ENCODE results near the gene CRYGS.
"Not testable (repeated sequence)": the region's sequence is repeated elsewhere in the genome, so short reads cannot be mapped to it uniquely, and the experiment has no call there.

The CRYGS gene

DNA sequence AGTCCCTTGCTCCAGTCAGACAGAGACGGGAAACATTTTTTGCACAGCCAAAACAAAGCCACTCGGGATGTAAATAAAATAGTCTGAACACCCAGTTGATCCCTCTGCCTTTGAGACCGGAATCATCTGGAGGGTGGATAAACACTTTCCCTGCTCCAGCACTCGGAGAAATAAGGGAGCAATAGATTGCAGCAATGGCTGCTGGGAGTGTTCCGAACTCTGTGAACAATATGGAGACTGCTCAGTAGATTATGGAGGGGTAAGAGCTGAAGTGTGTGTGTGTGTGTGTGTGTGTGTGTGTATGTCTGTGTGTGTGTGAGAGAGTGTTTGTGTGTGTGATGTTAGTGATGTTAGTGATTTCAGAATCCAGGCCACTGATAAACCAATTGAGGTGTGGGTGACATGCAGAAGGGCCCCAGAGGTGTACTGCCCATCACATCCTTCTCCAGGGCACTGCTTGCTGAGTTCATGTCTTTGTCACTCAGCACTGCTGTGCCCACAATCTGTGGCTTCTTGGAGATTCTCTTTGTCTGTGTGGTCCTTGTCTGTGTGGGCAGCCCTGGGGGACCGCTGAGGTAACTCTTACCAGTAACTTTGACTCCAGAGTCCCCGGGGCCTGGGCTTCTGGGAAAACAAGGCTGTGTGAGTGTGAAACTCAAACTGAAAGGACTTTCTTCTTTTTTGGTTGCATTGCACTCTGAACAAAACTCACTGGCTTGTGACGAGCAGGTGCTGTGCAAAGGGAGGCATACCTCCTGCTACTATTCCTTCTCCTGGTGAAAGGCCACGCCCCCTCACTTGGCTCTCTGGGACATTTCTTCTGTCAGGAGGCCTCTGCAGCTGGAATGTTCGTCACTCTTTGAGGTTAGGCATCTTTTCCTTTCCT lies 23.0 kb downstream of the CRYGS start:
- in situ Hi-C loops (cut with MboI; ENCODE audit: low sequenced_read_pairs): no loop called here

DNA sequence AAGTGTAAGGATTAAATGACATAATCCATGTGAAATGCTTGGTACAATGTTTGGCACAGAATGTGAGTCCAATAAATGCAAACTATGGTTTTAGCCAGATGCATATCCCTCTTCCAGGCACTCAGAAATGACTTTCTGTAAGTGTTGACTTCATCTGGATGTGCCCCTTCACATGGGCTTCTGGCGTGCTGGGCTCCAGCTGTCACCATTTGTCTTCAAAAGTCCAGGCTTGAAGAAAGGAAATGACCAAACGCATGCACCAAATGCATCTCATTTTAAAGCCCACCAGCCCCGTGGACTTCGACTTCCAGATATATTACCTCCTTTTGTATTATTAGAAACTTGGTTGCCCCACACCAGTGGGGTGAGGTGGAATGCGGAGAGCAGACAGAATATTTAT lies 23.7 kb downstream of the CRYGS start:
- in situ Hi-C loops (cut with MboI; ENCODE audit: low sequenced_read_pairs): no loop called here

DNA sequence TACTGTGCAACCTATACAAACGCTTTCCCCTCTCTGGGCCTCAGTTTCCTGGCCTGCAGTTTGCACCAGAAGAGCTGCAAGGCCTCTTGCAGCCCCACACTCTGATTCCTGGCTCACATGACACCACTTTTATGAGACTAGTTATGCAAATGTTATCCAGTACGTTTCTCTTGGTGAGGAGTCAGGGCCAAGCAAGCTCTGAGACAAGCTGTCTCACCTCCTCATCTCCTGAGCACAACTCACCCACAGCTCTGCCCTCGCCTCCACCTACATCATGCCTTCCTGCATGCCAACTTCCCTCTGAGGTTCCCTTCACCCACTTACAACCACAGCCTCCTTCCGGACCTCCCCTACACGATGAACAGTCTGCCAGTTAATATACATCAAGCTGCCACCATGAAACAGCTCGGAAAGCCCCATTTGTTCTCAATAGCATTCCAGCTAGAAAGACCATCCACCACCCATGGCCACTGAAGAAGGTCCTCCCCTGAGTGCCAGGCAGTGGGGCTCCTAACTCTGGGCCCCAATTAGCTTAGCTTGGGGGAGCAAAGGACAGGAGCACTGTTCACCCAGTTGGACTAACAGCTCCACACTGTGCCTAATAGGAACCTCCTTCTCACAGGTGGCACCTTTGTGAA lies 25.0 kb downstream of the CRYGS start:
- in situ Hi-C loops (cut with MboI; ENCODE audit: low sequenced_read_pairs): no loop called here

DNA sequence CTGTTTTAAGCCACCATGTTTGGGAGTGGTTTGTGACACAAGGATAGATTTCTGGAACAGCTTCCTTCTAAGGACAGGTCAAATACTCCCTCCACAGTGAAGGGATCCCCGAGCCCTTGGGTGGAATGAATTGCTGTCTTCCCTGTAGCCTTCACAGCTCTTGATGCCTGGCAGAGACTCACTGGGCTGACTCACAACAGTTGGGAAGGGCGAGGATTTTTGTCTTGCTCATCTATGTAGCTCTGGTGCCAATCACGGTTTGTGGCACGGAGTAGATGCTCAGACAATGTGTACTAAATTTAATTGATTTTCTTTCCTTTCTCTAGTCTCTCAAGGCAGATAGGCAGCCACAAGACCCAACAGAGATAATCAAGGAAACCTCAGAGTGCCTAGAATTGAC lies 27.0 kb downstream of the CRYGS start:
- in situ Hi-C loops (cut with MboI; ENCODE audit: low sequenced_read_pairs): no loop called here

DNA sequence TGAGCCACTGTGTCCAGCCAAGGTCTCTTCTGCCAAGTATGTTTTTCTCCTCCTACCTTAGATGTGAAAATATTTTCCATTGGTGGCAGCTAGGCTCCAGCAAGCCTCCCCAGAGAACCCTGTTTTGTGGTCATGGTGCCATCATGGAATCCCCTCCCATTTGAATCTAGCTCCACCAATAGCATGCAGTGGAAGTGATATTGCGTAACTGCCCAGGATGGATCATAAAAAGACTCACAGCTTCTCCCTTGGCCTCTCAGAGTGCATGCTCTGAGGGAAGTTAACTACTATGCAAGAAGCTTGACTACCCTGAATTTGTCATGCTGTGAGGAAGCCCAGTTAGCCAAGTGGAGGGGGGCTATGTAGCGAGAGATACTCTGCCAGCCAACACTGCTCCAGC lies 27.5 kb downstream of the CRYGS start:
- in situ Hi-C loops (cut with MboI; ENCODE audit: low sequenced_read_pairs): no loop called here

DNA sequence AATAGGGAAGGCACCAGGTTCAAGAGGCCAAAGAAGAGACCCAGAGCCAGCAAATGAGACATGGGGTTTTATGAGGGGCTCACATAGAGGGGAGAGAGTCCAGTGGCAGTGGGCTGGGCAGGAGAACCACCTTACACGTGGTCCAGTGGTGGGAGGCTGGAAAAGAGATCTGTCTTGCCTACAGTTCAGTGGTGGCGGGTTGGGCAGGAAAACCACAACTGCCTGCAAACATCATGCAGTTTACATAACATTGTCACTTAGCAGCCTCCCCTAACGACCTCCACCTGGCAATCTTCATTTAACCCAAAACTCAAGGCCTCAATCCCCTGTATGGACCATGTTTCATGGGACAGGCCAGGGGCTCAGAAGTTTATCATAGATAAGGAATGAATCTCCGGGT lies 29.1 kb downstream of the CRYGS start:
- in situ Hi-C loops (cut with MboI; ENCODE audit: low sequenced_read_pairs): no loop called here

DNA sequence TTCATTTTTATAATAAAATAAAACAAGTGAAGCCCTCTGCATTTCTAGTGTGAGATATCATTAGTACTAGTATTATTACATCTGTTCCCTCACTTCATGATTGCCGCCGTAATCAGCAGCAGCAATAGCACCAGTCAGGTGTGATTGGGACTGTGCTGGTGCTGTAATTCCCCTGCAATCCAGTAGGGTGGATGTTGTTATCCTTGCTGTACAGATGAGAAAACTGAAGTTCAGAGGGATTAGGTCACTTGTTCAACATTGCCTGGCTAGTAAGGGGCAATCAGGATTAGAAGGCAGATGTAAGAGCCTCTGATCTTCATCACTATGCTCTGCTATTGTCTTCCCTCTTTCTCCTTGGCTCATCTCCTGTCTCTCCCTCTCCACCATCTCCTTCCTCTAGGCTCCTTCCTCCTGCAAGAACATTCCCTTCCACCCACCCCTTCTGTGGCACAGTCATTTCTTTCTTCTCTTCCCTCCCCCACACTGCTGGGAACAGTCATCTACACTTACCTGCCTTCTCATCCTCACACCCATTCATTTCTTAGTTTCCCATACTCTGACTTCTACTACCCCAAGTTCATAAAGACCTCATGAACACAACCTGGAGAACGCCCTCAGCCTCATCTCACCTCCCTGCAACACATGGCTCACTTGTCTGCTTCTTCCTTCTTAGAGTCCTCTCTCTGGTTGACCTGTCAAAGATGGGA lies 29.7 kb downstream of the CRYGS start:
- in situ Hi-C loops (cut with MboI; ENCODE audit: low sequenced_read_pairs): no loop called here

DNA sequence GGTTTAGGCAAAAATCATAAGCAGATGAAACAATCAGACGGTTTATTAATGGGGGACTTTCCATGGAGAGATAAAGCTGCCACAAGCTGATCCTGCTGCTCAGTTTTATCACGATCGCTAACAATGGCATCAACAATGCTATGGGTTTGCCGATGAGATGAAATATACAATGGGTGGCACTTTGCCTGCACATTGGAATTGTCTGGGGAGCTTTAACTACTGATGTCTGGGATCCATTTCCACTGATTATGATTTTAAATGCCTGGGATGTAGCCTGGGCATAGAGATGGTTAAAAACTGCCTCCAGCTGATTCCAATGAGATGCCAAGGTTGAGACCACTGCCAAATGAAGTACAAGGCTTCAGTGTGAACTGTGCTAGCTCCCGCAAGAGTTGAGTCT lies 30.8 kb downstream of the CRYGS start:
- in situ Hi-C loops (cut with MboI; ENCODE audit: low sequenced_read_pairs): no loop called here

DNA sequence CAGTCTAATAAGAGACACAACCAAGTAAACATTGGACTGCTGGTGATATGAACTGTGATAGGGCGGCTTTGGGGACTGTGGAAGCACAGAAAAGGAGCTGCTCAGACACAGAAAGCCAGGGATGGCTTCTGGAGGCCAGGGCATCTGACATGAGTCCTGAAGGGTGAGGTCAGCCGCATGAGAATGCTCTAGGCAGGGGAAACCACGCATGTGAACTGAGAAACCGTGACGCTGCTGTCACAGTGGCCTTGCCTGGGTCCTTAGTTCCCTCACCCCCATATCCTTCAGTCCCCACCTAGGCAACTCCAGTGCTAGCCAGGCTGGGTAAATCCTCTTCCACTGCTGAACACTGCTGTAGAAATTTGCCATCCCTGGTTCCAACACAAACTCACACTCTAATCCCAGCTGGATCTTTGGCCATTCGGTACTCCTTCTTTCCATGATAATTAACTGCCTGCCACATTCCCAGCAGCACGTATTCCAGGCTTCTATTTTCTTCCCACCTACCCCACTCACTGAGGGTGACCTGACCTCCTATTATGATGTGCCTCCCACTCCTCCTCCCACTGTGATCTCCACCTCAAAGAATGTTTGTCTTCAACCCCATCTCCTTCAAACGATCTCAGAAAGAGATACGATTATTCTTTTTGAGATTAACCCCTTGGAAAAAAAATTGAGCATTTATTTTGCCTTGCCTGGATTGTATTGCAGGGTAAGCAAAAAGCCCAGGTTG lies 31.4 kb downstream of the CRYGS start:
- in situ Hi-C loops (cut with MboI; ENCODE audit: low sequenced_read_pairs): no loop called here

DNA sequence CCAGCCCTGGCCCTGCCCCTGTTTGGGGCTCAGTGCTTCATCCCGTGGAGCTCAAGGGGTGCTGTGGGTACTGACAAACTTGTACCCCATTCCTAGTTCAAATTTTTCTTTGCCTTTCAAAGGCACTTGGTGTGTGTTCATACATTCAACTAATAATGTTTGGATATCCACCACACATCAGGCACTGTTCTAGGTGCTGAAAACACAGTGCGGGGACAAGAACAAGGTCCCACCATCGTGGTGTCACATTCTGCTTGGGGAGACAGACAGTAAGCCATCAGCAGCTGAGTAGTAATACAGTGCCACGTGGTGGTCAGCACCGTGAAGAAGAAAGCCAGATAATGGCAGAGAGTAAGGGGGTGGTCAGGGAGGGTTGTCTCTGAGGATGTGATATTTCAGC lies 32.5 kb downstream of the CRYGS start:
- in situ Hi-C loops (cut with MboI; ENCODE audit: low sequenced_read_pairs): no loop called here

DNA sequence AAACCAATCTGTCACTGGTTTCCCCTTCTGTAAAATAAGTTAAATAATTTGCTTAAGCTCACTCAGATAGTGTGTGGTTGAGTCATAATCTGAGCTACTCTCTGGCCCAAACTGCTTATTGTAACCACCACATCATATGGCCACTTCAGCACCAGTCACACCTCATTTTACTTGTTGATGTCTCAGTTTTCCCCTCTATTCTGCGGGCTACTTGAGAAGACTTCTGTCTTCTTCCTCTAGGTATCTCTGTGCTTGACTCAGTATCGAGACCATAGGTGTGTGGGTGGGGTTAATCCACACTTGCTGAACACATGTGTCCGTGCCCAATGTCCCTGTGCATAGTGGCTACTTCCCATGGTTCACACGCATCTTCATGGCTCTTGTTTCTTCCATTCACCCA lies 32.9 kb downstream of the CRYGS start:
- in situ Hi-C loops (cut with MboI; ENCODE audit: low sequenced_read_pairs): no loop called here

DNA sequence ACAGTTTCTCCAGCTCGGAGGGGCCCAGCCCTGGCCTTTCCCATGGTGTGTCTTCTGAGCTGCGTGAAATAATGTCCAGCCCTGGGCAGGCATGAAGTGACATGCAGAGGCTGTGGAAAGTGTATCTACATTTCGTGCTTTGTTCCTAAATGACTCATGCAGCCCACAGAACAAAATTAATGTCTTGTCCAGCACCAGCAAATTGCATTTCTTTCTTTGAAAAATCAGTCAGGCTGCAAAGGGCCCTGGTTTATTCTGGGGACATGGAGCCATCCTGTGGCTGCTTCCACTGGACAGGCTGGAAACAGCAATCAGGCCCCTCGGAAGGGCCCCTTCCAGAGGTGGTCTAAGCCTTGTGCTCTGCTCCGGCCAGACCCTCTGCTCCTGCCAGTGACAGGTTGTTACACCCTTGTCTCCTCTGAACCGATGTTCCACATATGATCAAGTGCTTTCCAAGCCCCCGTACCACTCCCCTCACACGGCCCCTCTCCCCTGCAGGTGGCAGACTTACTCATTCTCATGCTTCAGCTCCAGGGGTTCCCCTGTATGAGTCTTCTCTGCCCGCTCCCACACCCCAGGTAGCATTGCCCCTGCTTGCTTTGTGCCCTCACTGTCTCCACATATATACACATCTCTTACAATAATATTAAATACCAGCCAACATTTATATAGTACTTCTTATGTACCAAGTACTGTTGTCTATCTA lies 33.7 kb downstream of the CRYGS start:
- in situ Hi-C loops (cut with MboI; ENCODE audit: low sequenced_read_pairs): no loop called here

DNA sequence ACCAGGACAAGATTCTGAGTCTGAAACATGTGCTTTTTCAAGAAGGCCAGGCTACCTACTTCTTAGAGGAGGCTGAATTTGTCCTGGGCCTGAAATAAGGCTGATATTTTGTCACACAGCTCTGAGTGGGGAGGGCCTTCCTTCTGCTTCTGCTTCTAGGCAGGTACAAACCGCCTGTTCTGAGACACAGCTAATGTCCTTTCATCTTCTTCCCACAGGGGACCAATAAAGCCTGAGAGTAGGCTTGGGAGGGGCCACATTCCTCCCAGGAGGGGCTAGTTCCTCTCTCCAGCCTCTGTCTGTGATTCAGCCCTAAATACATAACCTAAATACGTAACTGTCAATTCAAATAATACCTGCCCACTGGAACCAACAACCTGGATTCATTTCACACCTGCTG lies 34.8 kb downstream of the CRYGS start:
- in situ Hi-C loops (cut with MboI; ENCODE audit: low sequenced_read_pairs): no loop called here

DNA sequence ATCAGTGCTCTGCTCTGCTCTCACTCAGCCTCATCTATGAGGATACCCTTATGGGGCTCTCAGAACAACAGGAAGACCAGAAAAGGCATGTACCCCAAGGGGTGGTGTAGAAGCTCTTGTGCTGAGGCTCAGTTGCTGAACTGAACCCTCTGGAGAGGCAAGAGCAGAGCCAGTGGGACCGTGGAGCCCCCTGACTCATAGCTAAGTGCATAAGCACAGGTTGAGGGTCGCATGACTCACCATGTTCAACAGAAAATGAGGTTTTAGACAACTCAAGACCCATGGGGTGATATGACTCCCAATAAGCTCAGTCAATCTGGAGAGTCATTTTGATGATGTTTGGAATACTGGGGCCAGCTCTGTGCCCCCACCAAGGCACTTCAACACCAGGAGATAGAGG lies 37.3 kb downstream of the CRYGS start:
- in situ Hi-C loops (cut with MboI; ENCODE audit: low sequenced_read_pairs): no loop called here

DNA sequence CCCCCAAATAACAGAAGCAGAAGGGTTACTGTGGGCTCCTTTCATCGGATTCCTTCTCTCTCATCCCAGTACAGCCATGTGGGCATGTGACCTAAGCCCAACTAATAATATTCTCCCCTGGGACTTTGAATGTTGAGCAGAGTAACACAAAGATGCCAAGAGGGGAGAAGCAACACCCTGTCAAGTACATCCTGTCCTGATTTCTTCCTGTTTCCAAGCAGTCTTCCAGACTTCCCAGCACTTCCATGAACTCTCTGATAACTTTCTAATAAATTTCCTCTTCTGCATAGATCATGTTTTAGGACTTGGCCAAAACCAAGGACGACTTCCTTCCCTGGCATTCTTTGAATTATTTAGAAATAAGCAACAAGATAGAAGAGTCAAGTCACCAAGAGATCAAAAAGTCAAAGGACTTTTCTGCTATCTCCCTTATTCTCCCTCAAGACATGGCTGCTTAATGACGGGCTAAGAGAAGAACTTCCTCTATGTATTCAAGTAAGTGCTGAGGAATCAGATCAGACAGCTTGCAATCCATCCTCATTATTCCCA lies 37.9 kb downstream of the CRYGS start:
- in situ Hi-C loops (cut with MboI; ENCODE audit: low sequenced_read_pairs): no loop called here

DNA sequence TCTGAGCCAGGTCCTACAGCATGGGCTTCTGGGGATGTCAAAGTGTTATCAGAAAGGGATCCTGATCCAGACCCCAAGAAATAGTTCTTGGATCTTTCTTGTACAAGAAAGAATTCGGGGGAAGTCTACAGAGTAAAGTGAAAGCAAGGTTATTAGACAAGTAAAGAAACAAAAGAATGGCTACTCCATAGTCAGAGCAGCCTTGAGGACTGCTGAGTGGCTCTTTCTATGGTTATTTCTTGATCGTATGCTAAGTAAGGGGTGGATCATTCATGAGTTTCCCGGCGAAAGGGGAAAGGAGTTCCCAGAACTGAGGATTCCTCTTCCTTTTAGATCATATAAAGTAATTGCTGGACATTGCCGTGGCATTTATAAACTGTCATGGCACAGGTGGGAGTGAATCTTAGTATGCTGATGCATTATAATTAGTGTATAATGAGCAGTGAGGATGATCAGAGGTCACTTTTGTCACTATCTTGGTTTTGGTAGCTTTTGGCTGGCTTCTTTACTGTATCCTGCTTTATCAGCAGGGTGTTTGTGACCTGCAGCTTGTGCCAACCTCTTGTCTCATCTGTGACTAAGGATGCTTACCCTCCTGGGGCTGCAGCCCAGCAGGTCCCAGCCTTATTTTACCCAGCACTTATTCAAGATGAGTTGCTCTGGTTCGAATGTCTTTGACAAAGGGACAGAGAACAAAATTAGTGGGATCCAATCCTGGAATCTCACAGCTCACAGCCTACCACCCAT lies 41.0 kb downstream of the CRYGS start:
- in situ Hi-C loops (cut with MboI; ENCODE audit: low sequenced_read_pairs): no loop called here

DNA sequence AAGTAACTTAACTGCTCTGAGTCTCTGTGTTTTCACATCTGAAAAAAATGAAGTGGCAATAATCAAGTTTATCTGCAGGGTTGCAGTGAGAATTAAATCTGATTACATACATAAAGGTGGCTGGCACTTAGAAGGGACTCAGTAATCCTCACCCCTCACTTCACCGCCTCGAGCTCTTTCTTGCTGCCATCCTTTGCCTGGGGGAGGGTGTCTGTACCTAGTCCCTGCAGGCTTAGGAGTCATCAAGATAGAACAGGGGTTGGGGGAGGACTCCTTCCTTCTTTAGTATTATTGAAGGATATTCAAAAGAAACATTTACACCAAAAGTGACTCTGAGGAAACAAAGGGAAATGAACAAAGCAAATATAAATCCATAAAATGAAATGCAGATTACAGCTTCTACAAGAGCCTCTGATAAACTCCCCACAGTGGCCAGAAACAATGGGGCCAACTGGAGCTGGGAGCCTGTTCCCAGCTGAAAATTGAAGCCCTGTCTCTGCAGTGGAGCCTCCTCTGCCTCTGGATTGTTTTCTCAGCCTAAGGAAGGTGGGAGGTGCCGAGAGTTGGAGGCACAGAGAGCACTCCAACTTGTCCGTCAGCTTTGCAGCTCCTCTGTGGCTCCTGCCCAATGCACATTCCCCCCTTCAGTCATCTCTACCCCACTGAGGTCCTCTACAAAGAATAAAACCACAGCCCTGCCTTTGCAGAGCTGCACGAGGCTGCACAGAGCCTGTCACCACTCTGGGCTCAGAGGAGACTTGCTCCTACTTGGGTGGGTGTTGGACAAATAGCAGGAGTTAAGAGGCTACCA lies 41.8 kb downstream of the CRYGS start:
- in situ Hi-C loops (cut with MboI; ENCODE audit: low sequenced_read_pairs): no loop called here

DNA sequence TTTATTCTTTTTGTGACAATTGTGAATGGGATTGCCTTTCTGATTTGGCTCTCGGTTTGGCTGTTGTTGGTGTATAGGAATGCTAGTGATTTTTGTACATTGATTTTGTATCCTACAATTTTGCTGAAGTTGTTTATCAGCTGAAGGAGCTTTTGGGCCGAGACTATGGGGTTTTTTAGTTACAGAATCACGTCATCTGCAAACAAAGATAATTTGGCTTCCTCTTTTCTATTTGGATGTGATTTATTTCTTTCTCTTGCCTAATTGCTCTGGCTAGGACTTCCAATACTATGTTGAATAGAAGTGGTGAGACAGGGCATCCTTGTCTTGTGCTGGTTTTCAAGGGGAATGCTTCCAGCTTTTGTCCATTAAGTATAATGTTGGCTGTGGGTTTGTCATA lies 44.2 kb downstream of the CRYGS start:
- in situ Hi-C loops (cut with MboI; ENCODE audit: low sequenced_read_pairs): not testable (repeated sequence)

DNA sequence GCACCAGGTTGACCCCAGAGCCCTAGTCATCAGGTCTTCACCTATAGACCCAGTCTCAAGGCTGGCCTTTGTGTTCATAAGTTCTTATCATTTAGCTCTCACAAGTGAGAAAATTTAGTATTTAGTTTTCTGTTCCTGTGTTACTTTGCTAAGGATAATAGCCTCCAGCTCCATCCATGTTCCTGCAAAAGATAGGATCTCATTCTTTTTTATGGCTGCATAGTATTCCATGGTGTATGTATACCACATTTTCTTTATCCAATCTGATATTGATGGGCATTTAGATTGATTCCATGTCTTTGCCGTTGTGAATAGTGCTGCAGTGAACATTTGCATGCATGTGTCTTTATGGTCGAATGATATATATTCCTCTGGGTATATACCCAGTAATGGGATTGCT lies 46.2 kb downstream of the CRYGS start:
- in situ Hi-C loops (cut with MboI; ENCODE audit: low sequenced_read_pairs): not testable (repeated sequence)
